Muscle layer of duodenum (tissue), 2 donors: ENCODE results near the gene GLIPR1L2.
"Not testable (repeated sequence)": the region's sequence is repeated elsewhere in the genome, so short reads cannot be mapped to it uniquely, and the experiment has no call there.

ENCODE experiments used
- H3K27ac ChIP-seq: one replicate; pipeline ENCODE4 v1.7.0; 2013; ENCODE audit warnings: mild to moderate bottlenecking, low read length
- H3K27me3 ChIP-seq: one replicate; pipeline ENCODE4 v1.7.0; 2013; ENCODE audit warnings: low read depth, mild to moderate bottlenecking, control low read depth, low read length
- H3K36me3 ChIP-seq, 2 donors: one replicate each; pipeline ENCODE4 v1.7.0; 2013; ENCODE audit warnings: low read length in 2 of 2, control low read depth in 1 of 2, mild to moderate bottlenecking in 1 of 2; ENCODE audit not compliant: insufficient read depth in 2 of 2, control insufficient read depth in 1 of 2
- H3K4me1 ChIP-seq, 2 donors: one replicate each; pipeline ENCODE4 v1.7.0; 2013; ENCODE audit warnings: low read length in 2 of 2, mild to moderate bottlenecking in 2 of 2, control low read depth in 1 of 2, moderate library complexity in 1 of 2; ENCODE audit not compliant: insufficient read depth in 2 of 2, control insufficient read depth in 1 of 2
- H3K4me3 ChIP-seq, 2 donors: one replicate each; pipeline ENCODE4 v1.7.0; 2013; ENCODE audit warnings: low read length in 2 of 2, low read depth in 1 of 2, mild to moderate bottlenecking in 1 of 2
- H3K9me3 ChIP-seq, 2 donors: one replicate each; pipeline ENCODE4 v1.7.0; 2013; ENCODE audit warnings: low read length in 2 of 2, control low read depth in 1 of 2, mild to moderate bottlenecking in 1 of 2; ENCODE audit not compliant: control insufficient read depth in 1 of 2
- donor health status: healthy.

The GLIPR1L2 gene

GRCh38 chr12:75390899-75391538, at the start of gene GLIPR1L2:
GLIPR1L2 (plus strand) TSS chr12:75391089; CDS start chr12:75391117, 28 bp downstream.
- Histone ChIP-seq H3K4me1 (peaks cover 0 to 15% of the 10 kb centered on the region in 2 donors), H3K4me3 (peak within 1 kb of the TSS; percentile 78 to 95), H3K9me3 (no peaks in the 10 kb centered on the region), H3K27me3 (no peaks in the 10 kb centered on the region), H3K27ac (peak within 1 kb of the TSS; percentile 97), H3K36me3 (peaks cover 0 to 3% of the 10 kb centered on the region in 2 donors)

- Histone ChIP-seq H3K4me3 (no peak overlapping the region), H3K9me3 (no peaks in the 10 kb centered on the region), H3K27me3 (no peaks in the 10 kb centered on the region), H3K4me1 (no peaks in the 10 kb centered on the region), H3K27ac (no peak overlapping the region), H3K36me3 (no peaks in the 10 kb centered on the region)
Measured at GRCh38 chr12:75341873-75342272, 49.0 kb upstream of the GLIPR1L2 start.

GRCh38 chr12:75345531-75345930, 45.4 kb upstream of the GLIPR1L2 start:
- no peaks in the 10 kb centered on the region for H3K27me3 ChIP-seq
- no peaks in the 10 kb centered on the region for H3K36me3 ChIP-seq
- no peaks in the 10 kb centered on the region for H3K9me3 ChIP-seq
- H3K4me3 ChIP-seq, result no peak overlapping the region
- H3K4me1 ChIP-seq, result no peaks in the 10 kb centered on the region
- no peak overlapping the region for H3K27ac ChIP-seq

- not testable (repeated sequence) for H3K4me1 ChIP-seq, H3K9me3 ChIP-seq, H3K27ac ChIP-seq, H3K4me3 ChIP-seq, H3K27me3 ChIP-seq, H3K36me3 ChIP-seq
Measured at GRCh38 chr12:75346215-75346614, 44.7 kb upstream of the GLIPR1L2 start.

- Histone ChIP-seq H3K27me3 (no peaks in the 10 kb centered on the region), H3K4me3 (no peak overlapping the region), H3K27ac (no peak overlapping the region), H3K9me3 (no peaks in the 10 kb centered on the region), H3K36me3 (no peaks in the 10 kb centered on the region), H3K4me1 (no peaks in the 10 kb centered on the region)
Measured at GRCh38 chr12:75349946-75350345, 40.9 kb upstream of the GLIPR1L2 start.

GRCh38 chr12:75350413-75350812, 40.5 kb upstream of the GLIPR1L2 start:
- H3K36me3 ChIP-seq, result no peaks in the 10 kb centered on the region
- H3K9me3 ChIP-seq, result no peaks in the 10 kb centered on the region
- H3K27me3 ChIP-seq, result no peaks in the 10 kb centered on the region
- no peak overlapping the region for H3K27ac ChIP-seq
- H3K4me1 ChIP-seq, result no peaks in the 10 kb centered on the region
- H3K4me3 ChIP-seq, result no peak overlapping the region

GRCh38 chr12:75354011-75354410, 36.9 kb upstream of the GLIPR1L2 start:
- Histone ChIP-seq H3K36me3 (no peaks in the 10 kb centered on the region), H3K27me3 (no peaks in the 10 kb centered on the region), H3K4me1 (no peaks in the 10 kb centered on the region), H3K4me3 (no peak overlapping the region), H3K9me3 (peaks cover 0 to 2% of the 10 kb centered on the region in 2 donors), H3K27ac (no peak overlapping the region)

GRCh38 chr12:75360920-75361319, 30.0 kb upstream of the GLIPR1L2 start:
- H3K4me1 ChIP-seq, result no peaks in the 10 kb centered on the region
- H3K27ac ChIP-seq, result no peak overlapping the region
- no peak overlapping the region for H3K4me3 ChIP-seq
- H3K36me3 ChIP-seq, result no peaks in the 10 kb centered on the region
- H3K27me3 ChIP-seq, result no peaks in the 10 kb centered on the region
- H3K9me3 ChIP-seq, result peaks cover 0 to 2% of the 10 kb centered on the region in 2 donors

- Histone ChIP-seq H3K27ac (no peak overlapping the region), H3K9me3 (peaks cover 0 to 2% of the 10 kb centered on the region in 2 donors), H3K36me3 (no peaks in the 10 kb centered on the region), H3K4me3 (no peak overlapping the region), H3K27me3 (no peaks in the 10 kb centered on the region), H3K4me1 (no peaks in the 10 kb centered on the region)
Measured at GRCh38 chr12:75361408-75361807, 29.5 kb upstream of the GLIPR1L2 start.

- H3K27me3 ChIP-seq, result no peaks in the 10 kb centered on the region
- H3K9me3 ChIP-seq, result peaks cover 0 to 2% of the 10 kb centered on the region in 2 donors
- no peaks in the 10 kb centered on the region for H3K4me1 ChIP-seq
- H3K27ac ChIP-seq, result no peak overlapping the region
- no peak overlapping the region for H3K4me3 ChIP-seq
- H3K36me3 ChIP-seq, result no peaks in the 10 kb centered on the region
Measured at GRCh38 chr12:75364919-75365318, 26.0 kb upstream of the GLIPR1L2 start.

- no peaks in the 10 kb centered on the region for H3K27me3 ChIP-seq
- no peak overlapping the region for H3K27ac ChIP-seq
- no peaks in the 10 kb centered on the region for H3K9me3 ChIP-seq
- H3K4me3 ChIP-seq, result no peak overlapping the region
- H3K4me1 ChIP-seq, result no peaks in the 10 kb centered on the region
- no peaks in the 10 kb centered on the region for H3K36me3 ChIP-seq
Measured at GRCh38 chr12:75366629-75367028, 24.3 kb upstream of the GLIPR1L2 start.

- Histone ChIP-seq H3K9me3 (no peaks in the 10 kb centered on the region), H3K36me3 (no peaks in the 10 kb centered on the region), H3K4me1 (no peaks in the 10 kb centered on the region), H3K27ac (no peak overlapping the region), H3K4me3 (no peak overlapping the region), H3K27me3 (no peaks in the 10 kb centered on the region)
Measured at GRCh38 chr12:75374971-75375370, 15.9 kb upstream of the GLIPR1L2 start.
